ENCODE results near the gene DAAM1.

The DAAM1 gene

GRCh38 chr14:59318908-59319307 is 130.4 kb downstream of the DAAM1 start:
- DNase-seq, result no peak

GRCh38 chr14:59320361-59320760 is 131.9 kb downstream of the DAAM1 start:
- DNase-seq, result no peak

DNA sequence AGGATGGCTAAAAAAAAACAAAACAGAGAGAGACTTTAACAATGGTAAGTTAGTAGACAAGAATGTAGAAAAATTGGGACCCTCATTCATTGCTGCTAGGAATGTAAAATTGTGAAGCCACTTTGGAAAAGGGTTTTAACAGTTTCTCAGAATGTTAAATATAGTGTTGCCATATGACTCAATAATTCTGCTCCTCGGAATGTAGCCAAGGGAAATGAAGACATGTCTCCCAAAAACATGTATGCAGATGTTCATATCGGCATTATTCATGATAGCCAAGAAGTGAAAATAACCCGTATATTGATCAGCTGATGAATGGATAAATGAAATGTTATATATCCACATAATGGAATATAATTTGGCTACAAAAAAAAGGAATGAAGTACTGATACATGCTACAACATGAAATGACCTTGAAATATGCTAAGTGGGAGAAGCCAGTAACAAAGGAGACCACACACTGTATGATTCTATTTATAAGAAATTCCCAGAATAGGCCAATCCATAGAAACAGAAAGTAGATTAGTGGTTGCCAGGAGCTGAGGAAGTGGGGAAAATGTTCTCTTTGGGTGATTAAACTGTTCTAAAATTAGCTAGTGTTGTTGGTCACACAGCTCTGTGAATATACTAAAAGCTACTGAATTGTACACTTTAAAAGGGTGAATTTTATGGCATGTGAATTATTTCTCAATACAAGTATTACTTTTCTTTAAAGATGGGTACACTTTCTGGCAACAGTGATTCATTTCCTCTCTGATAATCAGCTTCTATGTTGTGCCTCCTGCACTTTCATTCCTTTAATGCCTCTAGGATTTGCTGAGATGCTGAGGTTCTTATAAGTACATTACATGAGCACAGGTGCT is 132.5 kb downstream of the DAAM1 start:
- DNase-seq, result no peak

GRCh38 chr14:59321626-59321949 is 133.1 kb downstream of the DAAM1 start:
- no peak for DNase-seq

- DNase-seq, result no peak
Measured at GRCh38 chr14:59325906-59326305, 137.4 kb downstream of the DAAM1 start.

GRCh38 chr14:59328454-59328853 is 140.0 kb downstream of the DAAM1 start:
- no peak for DNase-seq

DNA sequence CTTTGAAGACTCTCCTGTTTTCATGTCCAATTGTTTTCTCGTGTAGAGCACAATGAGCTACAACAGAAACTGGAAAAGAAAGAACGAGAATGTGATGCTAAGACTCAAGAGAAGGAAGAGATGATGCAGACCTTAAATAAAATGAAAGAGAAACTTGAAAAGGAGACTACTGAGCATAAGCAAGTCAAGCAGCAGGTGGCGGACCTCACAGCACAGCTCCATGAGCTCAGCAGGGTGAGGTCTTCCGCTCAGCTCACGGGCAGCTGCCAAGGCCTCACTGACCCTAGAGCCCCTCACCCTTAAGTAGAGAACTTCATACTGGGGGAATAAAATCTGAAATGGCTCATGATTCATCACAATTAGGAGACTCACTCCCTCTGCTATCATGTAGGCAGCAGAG is 142.0 kb downstream of the DAAM1 start:
- DNase-seq, result no peak

DNA sequence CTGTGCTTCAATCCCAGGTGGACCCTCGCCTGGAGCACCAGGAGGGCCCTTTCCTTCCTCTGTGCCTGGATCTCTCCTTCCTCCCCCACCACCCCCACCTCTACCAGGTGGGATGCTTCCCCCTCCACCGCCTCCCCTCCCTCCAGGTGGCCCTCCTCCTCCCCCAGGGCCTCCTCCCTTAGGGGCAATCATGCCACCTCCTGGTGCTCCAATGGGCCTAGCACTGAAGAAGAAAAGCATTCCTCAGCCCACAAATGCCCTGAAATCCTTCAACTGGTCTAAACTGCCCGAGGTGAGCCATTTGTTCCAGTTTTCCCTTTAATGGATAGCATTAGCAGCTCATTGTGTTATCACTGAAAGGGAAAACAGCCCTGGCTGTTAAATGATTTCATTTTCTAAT is 142.8 kb downstream of the DAAM1 start:
- no peak for DNase-seq

DNA sequence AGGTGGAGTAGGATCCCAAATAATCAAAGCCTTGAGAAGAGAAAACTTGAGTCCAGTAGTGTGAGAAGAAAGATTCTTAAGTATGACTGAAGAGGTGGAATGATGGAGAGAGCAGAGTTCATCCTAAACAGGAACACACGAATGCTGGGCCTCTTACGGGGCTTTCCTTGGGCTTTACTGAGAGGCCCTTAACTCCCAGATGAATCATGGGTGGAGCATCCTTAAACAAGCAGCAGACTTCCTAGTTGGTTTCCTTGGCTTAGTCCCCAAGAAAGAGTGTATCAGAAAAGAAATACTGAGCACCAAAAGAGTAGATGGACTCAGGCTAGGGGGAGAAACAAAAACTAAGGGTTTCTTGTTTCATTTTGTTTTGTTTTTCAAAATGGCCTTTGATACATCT is 144.3 kb downstream of the DAAM1 start:
- no peak for DNase-seq

DNA sequence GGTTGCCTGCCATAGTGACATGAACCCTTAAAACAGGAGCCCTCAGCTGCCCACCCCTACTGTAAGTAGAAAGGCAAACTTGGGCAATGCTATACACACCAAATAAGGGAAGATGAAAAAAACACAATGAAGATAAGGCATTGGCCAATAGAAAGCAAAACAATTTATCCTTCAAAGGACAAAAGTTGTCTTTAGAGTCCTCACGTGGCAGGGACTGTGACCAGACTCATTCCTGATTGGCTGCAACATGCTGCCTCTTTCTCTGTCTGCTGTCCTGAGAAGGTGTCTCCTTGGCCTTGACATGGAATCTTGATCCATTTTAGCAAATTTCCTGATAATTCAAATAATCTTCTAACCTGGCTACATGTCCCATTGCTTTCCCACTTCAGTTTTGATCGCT is 144.8 kb downstream of the DAAM1 start:
- no peak for DNase-seq

GRCh38 chr14:59333668-59334067 is 145.2 kb downstream of the DAAM1 start:
- DNase-seq, result no peak

GRCh38 chr14:59334253-59334652 is 145.8 kb downstream of the DAAM1 start:
- DNase-seq, result no peak

DNA sequence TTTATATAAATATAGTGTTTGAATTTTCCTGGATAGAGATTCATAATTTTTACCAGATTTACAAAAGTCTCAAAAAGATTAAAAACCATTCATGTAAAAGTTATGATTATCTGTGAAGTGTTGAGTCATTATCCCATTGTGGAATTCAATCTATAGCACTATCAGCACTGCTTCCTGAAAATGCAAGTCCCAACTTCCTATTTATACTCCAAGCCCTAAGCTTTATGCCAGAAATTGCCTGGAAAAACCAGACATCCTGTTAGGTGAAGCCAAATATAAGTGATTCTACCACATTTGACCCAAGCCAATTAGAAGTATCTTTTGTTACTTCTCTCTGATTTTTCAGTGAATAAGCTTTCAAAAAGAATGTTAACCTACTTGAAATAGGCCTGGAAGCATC is 147.6 kb downstream of the DAAM1 start:
- no peak for DNase-seq

- DNase-seq, result no peak
Measured at GRCh38 chr14:59336706-59337105, 148.2 kb downstream of the DAAM1 start.

DNA sequence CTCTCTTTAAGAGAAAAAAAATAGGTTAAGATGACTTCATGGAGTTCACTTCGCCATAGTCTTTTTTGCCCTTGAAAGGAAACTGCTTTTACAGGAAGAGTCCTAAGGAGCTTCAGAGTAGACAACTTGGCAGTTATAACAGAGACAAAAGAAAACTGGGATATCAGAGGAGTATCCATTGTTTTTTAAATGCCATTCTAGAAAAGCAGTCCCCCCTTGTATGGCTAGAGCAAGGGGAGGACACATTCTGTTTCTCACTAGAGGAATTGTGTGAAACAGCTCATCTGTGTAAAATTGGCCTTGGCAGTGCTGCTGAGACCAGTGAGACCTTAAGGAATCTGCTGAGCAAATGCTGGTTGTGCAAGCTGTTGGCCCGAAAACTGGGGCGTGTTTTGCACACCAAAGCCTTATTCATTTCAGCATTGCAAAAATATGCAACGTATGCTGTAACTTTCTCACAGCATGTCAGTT is 148.7 kb downstream of the DAAM1 start:
- DNase-seq, result no peak

DNA sequence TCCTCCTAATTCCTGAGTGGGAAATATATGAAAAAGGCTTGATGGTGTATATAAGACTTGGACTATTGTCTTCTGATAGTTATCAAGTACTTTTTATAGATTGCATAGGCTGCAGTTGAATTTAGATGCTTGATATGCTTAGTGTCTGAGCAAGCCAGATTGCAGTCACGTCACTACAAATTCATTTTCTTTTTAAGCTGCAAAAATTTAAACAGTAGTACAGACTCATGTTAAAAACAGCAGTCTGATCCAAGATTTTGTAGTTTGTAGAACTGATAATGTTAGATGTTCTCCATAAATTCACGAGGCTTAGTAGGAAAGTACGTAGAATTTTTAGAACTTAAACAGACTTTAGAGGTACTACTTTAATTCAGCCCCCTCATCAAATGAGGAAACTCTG is 150.3 kb downstream of the DAAM1 start:
- no peak for DNase-seq

- no peak for DNase-seq
Measured at GRCh38 chr14:59339524-59340330, 151.3 kb downstream of the DAAM1 start.

DNA sequence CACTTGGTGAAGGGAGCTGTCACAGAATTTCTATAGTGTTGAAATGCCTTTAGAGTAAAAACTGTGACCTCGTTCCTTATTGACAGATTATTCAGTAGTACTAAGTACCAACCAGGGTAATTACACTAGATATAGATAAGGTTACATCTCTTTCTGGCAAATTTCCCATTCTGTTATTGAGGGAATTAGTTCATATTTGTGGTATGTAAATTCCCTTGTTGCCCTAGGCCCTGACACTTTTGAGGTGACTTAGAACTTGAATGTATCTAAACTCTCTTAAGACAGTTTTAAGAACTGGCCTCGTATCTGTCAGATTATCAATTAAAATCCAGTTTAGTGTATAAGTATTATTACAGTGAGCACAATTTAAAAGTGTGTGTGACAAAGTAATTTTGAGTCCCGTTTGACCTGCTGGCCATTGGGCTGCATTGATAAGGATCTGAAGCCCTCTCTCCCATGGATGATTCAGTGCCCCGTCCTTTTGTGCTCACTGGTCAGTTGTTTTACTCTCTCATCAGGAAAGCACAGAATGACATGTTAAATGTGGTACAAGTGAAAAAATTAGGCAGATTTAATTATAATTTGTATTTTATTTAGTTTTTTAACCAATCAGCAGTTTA is 153.5 kb downstream of the DAAM1 start:
- no peak for DNase-seq

DNA sequence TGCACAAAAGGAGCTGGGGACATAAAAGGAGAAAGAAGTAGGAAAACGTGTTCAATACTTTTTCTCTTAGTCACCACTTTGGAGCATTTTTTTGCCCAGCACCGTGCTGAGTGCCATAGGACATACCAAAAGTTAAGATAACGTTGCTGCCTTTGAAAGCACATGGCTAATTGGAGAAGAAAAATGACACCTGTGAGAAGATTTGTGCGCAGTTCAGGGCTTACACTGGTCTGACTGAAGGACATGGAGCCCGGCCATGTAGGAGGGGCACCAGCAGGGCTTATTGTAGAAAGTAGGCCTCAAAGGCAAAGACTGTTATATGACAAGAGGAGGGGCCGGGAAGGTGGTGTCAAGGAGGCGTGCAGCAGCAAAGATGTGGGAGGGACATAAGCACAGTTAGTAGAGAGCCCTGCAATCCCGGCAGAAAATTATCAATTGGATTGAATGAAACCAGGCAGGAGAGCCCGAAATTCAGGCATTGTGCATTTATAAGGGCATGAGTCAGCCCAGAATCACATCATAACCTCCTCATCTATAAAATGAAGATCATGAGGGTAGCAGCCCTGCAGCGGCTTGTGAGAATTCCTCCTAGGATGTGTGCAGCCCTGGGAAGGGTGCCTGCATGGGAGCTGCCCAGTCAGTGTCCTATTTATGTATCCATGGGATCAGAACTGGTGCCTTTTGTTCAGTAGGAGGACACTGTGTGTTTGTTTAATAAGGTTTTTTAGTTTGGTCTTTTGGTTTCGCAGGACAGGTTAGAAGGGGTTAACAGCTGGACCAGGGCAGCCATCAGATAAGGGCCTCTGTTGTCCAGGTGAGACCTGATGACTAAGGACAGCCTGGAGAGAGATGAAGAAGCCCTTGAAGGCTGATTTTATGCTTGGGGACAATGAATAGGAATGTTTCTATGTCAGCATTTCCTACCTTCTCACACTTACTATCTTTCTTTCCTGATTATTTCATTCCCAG is 154.3 kb downstream of the DAAM1 start:
- no peak for DNase-seq

DNA sequence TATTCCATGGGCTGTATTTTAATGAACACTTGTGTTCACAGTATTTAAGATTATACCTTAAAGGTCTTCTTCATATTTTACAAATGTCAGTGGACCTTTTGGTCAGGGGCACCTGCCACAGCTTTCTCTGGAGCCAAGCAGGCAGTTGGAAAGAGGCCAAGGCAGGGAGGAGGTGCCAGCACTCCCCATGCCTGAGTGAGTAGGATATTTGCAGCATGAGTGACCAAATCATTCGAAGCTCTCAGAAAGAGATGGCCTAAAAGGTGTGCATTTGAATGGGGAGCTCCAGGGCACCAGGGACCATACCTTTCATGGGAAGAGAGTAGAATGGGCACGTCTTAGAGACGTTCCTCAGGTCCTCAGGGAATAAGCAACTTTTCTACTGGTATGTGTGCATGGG is 155.1 kb downstream of the DAAM1 start:
- no peak for DNase-seq

DNA sequence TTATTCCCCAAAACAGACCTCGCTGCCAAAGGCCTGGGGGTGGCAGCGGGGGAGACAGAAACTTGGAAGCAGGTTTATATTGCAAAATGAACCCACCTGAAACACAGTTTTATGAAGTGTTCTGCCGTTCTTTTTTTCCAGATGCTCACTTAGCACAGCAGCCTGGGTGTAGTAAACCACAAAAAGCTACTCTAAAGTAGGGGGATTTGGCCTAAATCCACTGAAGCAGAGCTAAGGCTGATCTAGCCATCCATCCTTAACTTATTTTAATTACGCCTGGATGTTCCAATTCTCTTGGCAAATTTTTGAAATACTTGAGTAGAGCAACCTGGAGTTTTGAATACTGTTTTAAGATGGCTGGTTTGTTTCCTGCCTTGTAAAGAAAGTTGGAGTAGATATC is 155.5 kb downstream of the DAAM1 start:
- no peak for DNase-seq

- no peak for DNase-seq
Measured at GRCh38 chr14:59344691-59345455, 156.4 kb downstream of the DAAM1 start.

Data from DMS153 (cell line).